Stimulated activated CD8-positive, alpha-beta memory T cell treated with anti-CD3 and anti-CD28 coated beads, Interleukin-4, amount 100 ng/mL, for 4 hours (primary cell): ENCODE measurements around the gene CD200R1L.
"Not testable (repeated sequence)": the region's sequence is repeated elsewhere in the genome, so short reads cannot be mapped to it uniquely, and the experiment has no call there.

Source experiments
- DNase-seq, 2 donors: peaks; one replicate each; pipeline ENCODE4 v3.0.0-alpha.2; 2020; ENCODE audit warnings: low read depth in 2 of 2, low spot score in 1 of 2

The CD200R1L gene, protein sequence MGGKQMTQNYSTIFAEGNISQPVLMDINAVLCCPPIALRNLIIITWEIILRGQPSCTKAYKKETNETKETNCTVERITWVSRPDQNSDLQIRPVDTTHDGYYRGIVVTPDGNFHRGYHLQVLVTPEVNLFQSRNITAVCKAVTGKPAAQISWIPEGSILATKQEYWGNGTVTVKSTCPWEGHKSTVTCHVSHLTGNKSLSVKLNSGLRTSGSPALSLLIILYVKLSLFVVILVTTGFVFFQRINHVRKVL

GRCh38 chr3:112846764-112847163 is at the start of gene CD200R1L:
CD200R1L (minus strand) TSS chr3:112846864; CDS start chr3:112829367, 17,497 bp downstream.
- DNase-seq, result no peak

DNA sequence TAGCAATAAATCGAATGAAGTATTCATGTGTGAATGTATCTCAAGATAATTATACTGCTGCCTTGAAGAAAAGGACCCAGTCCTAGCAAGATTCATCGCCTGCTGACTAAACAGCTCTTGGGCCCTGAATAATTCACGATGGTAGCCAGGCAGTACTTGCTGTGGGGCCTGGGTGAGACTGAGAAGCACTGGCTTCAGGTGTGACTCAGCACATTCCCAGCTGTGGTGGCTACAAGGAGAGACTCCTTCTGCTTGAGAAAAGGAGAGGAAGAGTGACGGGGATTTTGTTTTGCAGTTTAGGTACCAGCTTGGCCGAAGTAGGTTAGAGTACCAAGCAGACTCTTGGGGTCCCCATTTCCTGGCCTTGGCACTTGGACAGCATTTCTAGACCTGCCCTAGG is 47.6 kb upstream of the CD200R1L start:
- no peak for DNase-seq

GRCh38 chr3:112889357-112889756 is 42.7 kb upstream of the CD200R1L start:
- DNase-seq, result no peak

- no peak for DNase-seq
Observed at GRCh38 chr3:112888381-112889085, 41.9 kb upstream of the CD200R1L start.

- no peak for DNase-seq
Observed at GRCh38 chr3:112884678-112885290, 38.1 kb upstream of the CD200R1L start.

DNA sequence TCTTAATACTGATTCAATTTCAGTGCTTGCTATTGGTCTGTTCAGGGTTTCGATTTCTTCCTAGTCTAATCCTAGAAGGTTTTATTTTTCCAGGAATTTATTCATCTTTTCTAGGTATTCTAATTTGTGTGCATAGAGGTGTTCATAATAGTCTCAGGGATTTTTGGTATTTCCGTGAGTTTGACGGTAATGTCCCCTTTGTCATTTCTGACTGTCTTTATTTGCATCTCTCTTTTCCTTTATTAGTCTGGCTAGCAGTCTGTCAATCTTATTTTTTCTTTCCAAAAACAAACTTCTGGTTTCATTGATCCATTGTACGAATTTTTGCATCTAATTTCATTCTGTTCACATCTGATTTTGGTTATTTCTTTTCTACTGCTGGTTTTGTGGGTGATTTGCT is 35.2 kb upstream of the CD200R1L start:
- no peak for DNase-seq

GRCh38 chr3:112875561-112875960 is 28.9 kb upstream of the CD200R1L start:
- no peak for DNase-seq

GRCh38 chr3:112874725-112875124 is 28.1 kb upstream of the CD200R1L start:
- no peak for DNase-seq

GRCh38 chr3:112873632-112874031 is 27.0 kb upstream of the CD200R1L start:
- DNase-seq, result no peak

GRCh38 chr3:112871735-112872134 is 25.1 kb upstream of the CD200R1L start:
- DNase-seq, result no peak

- no peak for DNase-seq
Observed at GRCh38 chr3:112865757-112866156, 19.1 kb upstream of the CD200R1L start.

- DNase-seq, result no peak
Observed at GRCh38 chr3:112860898-112861297, 14.2 kb upstream of the CD200R1L start.

- no peak for DNase-seq
Observed at GRCh38 chr3:112858410-112859069, 11.9 kb upstream of the CD200R1L start.

DNA sequence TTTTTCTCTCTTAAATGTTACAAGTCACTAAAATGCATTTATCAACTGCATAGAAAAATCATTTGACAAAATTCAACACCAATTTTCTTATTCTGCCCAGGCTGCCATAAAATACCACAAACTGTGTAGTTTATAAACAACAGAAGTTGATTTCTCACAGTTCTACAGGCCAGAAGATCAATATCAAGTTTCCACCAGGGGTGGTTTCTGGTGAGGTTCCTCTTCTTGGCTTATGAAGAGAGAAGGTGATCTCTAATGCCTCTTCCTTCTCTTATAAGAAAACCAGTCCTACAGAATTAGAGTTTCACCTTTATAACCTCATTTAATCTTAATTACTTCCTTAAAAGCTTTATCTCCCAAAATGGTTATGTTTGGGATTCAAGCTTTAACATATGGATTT is 10.9 kb upstream of the CD200R1L start:
- DNase-seq, result no peak

DNA sequence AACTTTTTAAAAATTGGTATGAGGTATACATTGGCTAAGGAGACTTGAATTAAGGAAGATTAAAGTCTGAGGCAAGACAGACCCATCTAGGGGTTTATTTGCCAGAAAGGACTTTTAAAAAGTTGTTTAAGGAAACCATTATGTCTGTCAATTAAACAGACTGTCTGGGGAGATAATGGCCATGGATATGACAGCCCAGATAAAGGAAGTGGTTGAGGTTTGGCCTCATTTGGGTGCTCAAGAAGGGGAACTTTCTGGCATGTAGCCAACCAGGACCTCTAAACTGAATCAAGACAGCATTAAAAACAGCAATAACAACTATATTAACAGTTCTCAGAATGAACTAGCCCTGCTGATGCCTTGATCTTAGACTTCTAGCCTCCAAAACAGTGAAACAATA is 9.9 kb upstream of the CD200R1L start:
- DNase-seq, result no peak

DNA sequence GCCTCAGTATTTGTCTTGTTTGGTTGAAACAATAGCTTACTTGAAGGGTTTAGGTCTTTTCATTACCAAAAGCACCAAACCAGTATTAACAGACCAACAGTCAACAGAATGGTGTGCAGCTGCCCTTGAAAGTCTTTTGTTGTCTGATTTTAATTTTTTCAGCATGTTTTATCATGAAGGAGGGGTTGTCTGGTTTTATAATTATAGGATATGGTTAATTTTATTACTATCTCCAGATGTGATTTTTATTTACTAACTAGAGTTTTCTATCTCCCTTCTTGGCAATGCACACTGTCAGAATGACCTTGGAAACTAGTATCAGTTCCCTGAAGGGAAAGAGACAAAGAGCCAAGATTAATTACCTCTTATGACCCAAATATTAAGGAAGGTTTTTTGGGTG is 9.2 kb upstream of the CD200R1L start:
- no peak for DNase-seq

DNA sequence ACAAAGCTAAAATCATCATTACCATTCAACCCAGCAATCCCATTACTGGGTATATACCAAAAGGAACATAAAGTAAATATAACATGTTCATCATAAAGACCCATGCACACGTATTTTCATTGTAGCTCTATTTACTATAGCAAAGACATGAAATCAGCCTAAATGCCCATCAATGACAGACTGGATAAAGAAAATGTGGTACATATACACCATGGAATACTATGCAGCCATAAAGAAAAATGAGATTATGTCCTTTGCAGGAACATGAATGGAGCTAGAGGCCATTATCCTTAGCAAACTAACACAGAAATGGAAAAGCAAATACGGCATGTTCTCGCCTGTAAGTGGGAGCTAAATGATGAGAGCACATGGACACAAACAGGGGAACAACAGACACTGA is 8.4 kb upstream of the CD200R1L start:
- not testable (repeated sequence) for DNase-seq

GRCh38 chr3:112848196-112848595 is 1.5 kb upstream of the CD200R1L start:
- no peak for DNase-seq

GRCh38 chr3:112847692-112848091 is 1.0 kb upstream of the CD200R1L start:
- DNase-seq, result peak in 1 of 2 donors; percentile 16

- DNase-seq, result no peak
Observed at GRCh38 chr3:112845772-112846171, 892 bp downstream of the CD200R1L start.

- DNase-seq, result no peak
Observed at GRCh38 chr3:112829046-112829445, 17.6 kb downstream of the CD200R1L start.
